ENCODE data around the gene CCNJL. TPM values are rescaled to one million over a fixed set of nuclear protein-coding genes. Genes with fewer than 3 reads are reported as not detected.

CCNJL gene
- total RNA-seq, 2 experiments from 2014 or later = not detected

- no peaks in the 10 kb centered on the region for H4K20me1 ChIP-seq (ENCODE audit: insufficient read depth, low read length)
- POLR2A ChIA-PET = no interaction called here
- H3K9me3 ChIP-seq (ENCODE audit: low read length) = no peaks in the 10 kb centered on the region
- H3K27ac ChIP-seq (ENCODE audit: low read depth, low read length, poor library complexity, severe bottlenecking) = no peak overlapping the region
- H2AFZ ChIP-seq (ENCODE audit: low read length) = no peak overlapping the region
- no peak overlapping the region for H3K4me3 ChIP-seq (ENCODE audit: low read depth, low read length, poor library complexity, severe bottlenecking)
- no peaks in the 10 kb centered on the region for H3K79me2 ChIP-seq (ENCODE audit: insufficient read depth, low read depth, low read length)
- intact Hi-C loops (cut with micrococcal nuclease; ENCODE audit: unreplicated experiment) = no loop called here
- H3K9me2 ChIP-seq (ENCODE audit: insufficient read depth, low read length) = no peaks in the 10 kb centered on the region
- no peak overlapping the region for H3K4me2 ChIP-seq (ENCODE audit: low read length)
- BruUV-seq (replicated peaks) = no TSS peak
- no peaks in the 10 kb centered on the region for H3K36me3 ChIP-seq (ENCODE audit: insufficient read depth, low read length)
- no peak for DNase-seq (ENCODE audit: low spot score)
- CTCF ChIA-PET (ENCODE audit: unreplicated experiment) = no interaction called here
- no peaks in the 10 kb centered on the region for H3K4me1 ChIP-seq (ENCODE audit: insufficient read depth, low read length, poor library complexity, severe bottlenecking)
- TF ChIP-seq EZH2phosphoT487 (IDR thresholded peaks at IDR 0.05; ENCODE audit: borderline replicate concordance, low read depth, low read length) = no peak
- TF ChIP-seq CTCF (conservative IDR thresholded peaks at IDR 0.05; ENCODE audit: low read length) = no peak
These were observed 31.8 kb downstream of the CCNJL start for GRCh38 chr5:160280384-160281095.

GRCh38 chr5:160278343-160278742 is 34.0 kb downstream of the CCNJL start:
- ChIA-PET CTCF (ENCODE audit: unreplicated experiment) (no interaction called here), POLR2A (no interaction called here)
- no peak overlapping the region for H2AFZ ChIP-seq (ENCODE audit: low read length)
- no peaks in the 10 kb centered on the region for H4K20me1 ChIP-seq (ENCODE audit: insufficient read depth, low read length)
- no peaks in the 10 kb centered on the region for H3K9me2 ChIP-seq (ENCODE audit: insufficient read depth, low read length)
- no peak overlapping the region for H3K4me3 ChIP-seq (ENCODE audit: low read depth, low read length, poor library complexity, severe bottlenecking)
- BruUV-seq (replicated peaks) = no TSS peak
- no peak overlapping the region for H3K27ac ChIP-seq (ENCODE audit: low read depth, low read length, poor library complexity, severe bottlenecking)
- H3K4me2 ChIP-seq (ENCODE audit: low read length) = no peak overlapping the region
- H3K36me3 ChIP-seq (ENCODE audit: insufficient read depth, low read length) = no peaks in the 10 kb centered on the region
- no peaks in the 10 kb centered on the region for H3K79me2 ChIP-seq (ENCODE audit: insufficient read depth, low read depth, low read length)
- H3K4me1 ChIP-seq (ENCODE audit: insufficient read depth, low read length, poor library complexity, severe bottlenecking) = no peaks in the 10 kb centered on the region
- H3K9me3 ChIP-seq (ENCODE audit: low read length) = no peaks in the 10 kb centered on the region
- DNase-seq (ENCODE audit: low spot score) = no peak
- intact Hi-C loops (cut with micrococcal nuclease; ENCODE audit: unreplicated experiment) = no loop called here
- TF ChIP-seq EZH2phosphoT487 (IDR thresholded peaks at IDR 0.05; ENCODE audit: borderline replicate concordance, low read depth, low read length) = no peak
- TF ChIP-seq CTCF (conservative IDR thresholded peaks at IDR 0.05; ENCODE audit: low read length) = no peak

GRCh38 chr5:160274483-160274931 is 37.9 kb downstream of the CCNJL start:
- ChIA-PET POLR2A (interaction anchor here (0.6 to 0.7 kb wide), 3 partner anchors 9 to 708 kb away, joined by 3 read pairs; no protein-coding TSS in a partner anchor), CTCF (ENCODE audit: unreplicated experiment) (no interaction called here)
- TF ChIP-seq CTCF (conservative IDR thresholded peaks at IDR 0.05; ENCODE audit: low read length) (no peak), EZH2phosphoT487 (IDR thresholded peaks at IDR 0.05; ENCODE audit: borderline replicate concordance, low read depth, low read length) (no peak)
- Histone ChIP-seq H3K9me2 (ENCODE audit: insufficient read depth, low read length) (no peaks in the 10 kb centered on the region), H3K4me1 (ENCODE audit: insufficient read depth, low read length, poor library complexity, severe bottlenecking) (peaks cover 15% of the 10 kb centered on the region), H3K9me3 (ENCODE audit: low read length) (no peaks in the 10 kb centered on the region), H4K20me1 (ENCODE audit: insufficient read depth, low read length) (no peaks in the 10 kb centered on the region), H3K4me2 (ENCODE audit: low read length) (no peak overlapping the region), H3K79me2 (ENCODE audit: insufficient read depth, low read depth, low read length) (no peaks in the 10 kb centered on the region), H3K36me3 (ENCODE audit: insufficient read depth, low read length) (no peaks in the 10 kb centered on the region), H2AFZ (ENCODE audit: low read length) (no peak overlapping the region), H3K4me3 (ENCODE audit: low read depth, low read length, poor library complexity, severe bottlenecking) (no peak overlapping the region), H3K27ac (ENCODE audit: low read depth, low read length, poor library complexity, severe bottlenecking) (no peak overlapping the region)
- intact Hi-C loops (cut with micrococcal nuclease; ENCODE audit: unreplicated experiment) = no loop called here
- no TSS peak for BruUV-seq (replicated peaks)
- no peak for DNase-seq (ENCODE audit: low spot score)

Data from OCI-LY7 (cell line).